ENCODE results near the gene PRSS2. TPM values are rescaled to one million over a fixed set of nuclear protein-coding genes. Genes with fewer than 3 reads are reported as not detected.
A peak's percentile ranks its signal among the peaks of the same experiment; 100 is the strongest.

Gene PRSS2
- total and polyA plus RNA-seq, 2 donors (not counting 1 experiment from before 2014, with no cell fraction given) = not detected

- peaks cover 24% of the 10 kb centered on the region for H3K79me2 ChIP-seq (ENCODE audit: control insufficient read depth, insufficient read depth, low read length)
- WGBS (ENCODE audit: insufficient coverage) = no CpG with 5 or more reads among the region's 1 CpG
- no peak for ATAC-seq (ENCODE audit: low read depth)
- no peaks in the 10 kb centered on the region for H3K27me3 Mint-ChIP-seq
- H3K9me3 Mint-ChIP-seq (ENCODE audit: insufficient read depth) = no peaks in the 10 kb centered on the region
- DNase-seq = no peak
- intact Hi-C loops (cut with micrococcal nuclease) = no loop called here
- H3K4me1 ChIP-seq (ENCODE audit: control insufficient read depth in 2 of 2, insufficient read depth in 2 of 2, low read length in 2 of 2) = peaks cover 56 to 68% of the 10 kb centered on the region in 2 donors
- no peak overlapping the region for H3K4me3 Mint-ChIP-seq
- POLR2A ChIA-PET = interaction anchor here (8.1 to 18.8 kb wide), 2 partner anchors 7 to 18 kb away, joined by 205 to 961 read pairs; no protein-coding TSS in a partner anchor
- TF ChIP-seq EZH2 (IDR thresholded peaks at IDR 0.05; ENCODE audit: borderline replicate concordance, insufficient read depth, low read depth, low read length, poor library complexity, severe bottlenecking) = no peak
- no peak for TF ChIP-seq CTCF (IDR thresholded peaks at IDR 0.05)
- H3K27ac ChIP-seq (ENCODE audit: low read length in 2 of 2) = no peak overlapping the region
- H4K20me1 ChIP-seq (ENCODE audit: control insufficient read depth, insufficient read depth, low read length, poor library complexity, severe bottlenecking) = no peaks in the 10 kb centered on the region
- H2AFZ ChIP-seq (ENCODE audit: insufficient read depth, low read depth, low read length, poor library complexity, severe bottlenecking) = no peak overlapping the region
- peaks cover 77% of the 10 kb centered on the region for H3K4me1 Mint-ChIP-seq
- CTCF ChIA-PET = interaction anchor here (1.2 to 32.8 kb wide), 3 partner anchors 9 to 78 kb away, joined by 4 to 1138 read pairs (median 178); no protein-coding TSS in a partner anchor
- no peak overlapping the region for H3K4me2 ChIP-seq (replicated peaks; ENCODE audit: low read depth, low read length, poor library complexity, severe bottlenecking)
- no peaks in the 10 kb centered on the region for H3K36me3 ChIP-seq (replicated peaks in 1 of 2; ENCODE audit: control extremely low read depth in 1 of 2, control insufficient read depth in 1 of 2, extremely low read depth in 1 of 2, insufficient read depth in 2 of 2, low read length in 1 of 2)
- H3K9me3 ChIP-seq (ENCODE audit: control extremely low read depth in 1 of 3, control insufficient read depth in 2 of 3, insufficient read depth in 1 of 3, low read length in 2 of 3) = no peaks in the 10 kb centered on the region
- H3K9ac ChIP-seq (ENCODE audit: low read length) = no peak overlapping the region
- no peak overlapping the region for H3K4me3 ChIP-seq (ENCODE audit: control extremely low read depth in 1 of 5, extremely low read depth in 1 of 5, insufficient read depth in 1 of 5, low read depth in 2 of 5, low read length in 4 of 5)
- H3K27ac Mint-ChIP-seq = peak overlapping the region; percentile 100
- H3K27me3 ChIP-seq (replicated peaks in 1 of 4; ENCODE audit: control extremely low read depth in 1 of 4, control insufficient read depth in 3 of 4, insufficient read depth in 4 of 4, low read length in 3 of 4) = no peaks in the 10 kb centered on the region
Measured at GRCh38 chr7:142792129-142792528, 21.4 kb downstream of the PRSS2 start.

- Histone ChIP-seq H3K36me3 (replicated peaks in 1 of 2; ENCODE audit: control extremely low read depth in 1 of 2, control insufficient read depth in 1 of 2, extremely low read depth in 1 of 2, insufficient read depth in 2 of 2, low read length in 1 of 2) (no peaks in the 10 kb centered on the region), H3K27me3 (replicated peaks in 1 of 4; ENCODE audit: control extremely low read depth in 1 of 4, control insufficient read depth in 3 of 4, insufficient read depth in 4 of 4, low read length in 3 of 4) (no peaks in the 10 kb centered on the region), H3K9me3 (ENCODE audit: control extremely low read depth in 1 of 3, control insufficient read depth in 2 of 3, insufficient read depth in 1 of 3, low read length in 2 of 3) (no peaks in the 10 kb centered on the region), H3K79me2 (ENCODE audit: control insufficient read depth, insufficient read depth, low read length) (peaks cover 28% of the 10 kb centered on the region), H3K9ac (ENCODE audit: low read length) (no peak overlapping the region), H3K4me3 (ENCODE audit: control extremely low read depth in 1 of 5, extremely low read depth in 1 of 5, insufficient read depth in 1 of 5, low read depth in 2 of 5, low read length in 4 of 5) (no peak overlapping the region), H3K4me1 (ENCODE audit: control insufficient read depth in 2 of 2, insufficient read depth in 2 of 2, low read length in 2 of 2) (peaks cover 56 to 68% of the 10 kb centered on the region in 2 donors), H3K4me2 (replicated peaks; ENCODE audit: low read depth, low read length, poor library complexity, severe bottlenecking) (no peak overlapping the region), H2AFZ (ENCODE audit: insufficient read depth, low read depth, low read length, poor library complexity, severe bottlenecking) (no peak overlapping the region), H4K20me1 (ENCODE audit: control insufficient read depth, insufficient read depth, low read length, poor library complexity, severe bottlenecking) (no peaks in the 10 kb centered on the region), H3K27ac (ENCODE audit: low read length in 2 of 2) (peak overlapping the region in 1 of 2 donors; percentile 18)
- DNase-seq (no peak), ATAC-seq (ENCODE audit: low read depth) (no peak)
- Mint-ChIP-seq H3K27ac (peak overlapping the region; percentile 100), H3K9me3 (ENCODE audit: insufficient read depth) (no peaks in the 10 kb centered on the region), H3K4me1 (peaks cover 74% of the 10 kb centered on the region), H3K4me3 (peak overlapping the region; percentile 27), H3K27me3 (no peaks in the 10 kb centered on the region)
- ChIA-PET POLR2A (interaction anchor here (0.6 to 18.8 kb wide), 3 partner anchors 7 to 78 kb away, joined by 4 to 961 read pairs (median 205); no protein-coding TSS in a partner anchor), CTCF (interaction anchor here (0.8 to 32.8 kb wide), 8 partner anchors 9 to 164 kb away, joined by 3 to 1138 read pairs (median 4); partner anchors contain the start of gene EPHB6)
- no peak for TF ChIP-seq CTCF (IDR thresholded peaks at IDR 0.05)
- TF ChIP-seq EZH2 (IDR thresholded peaks at IDR 0.05; ENCODE audit: borderline replicate concordance, insufficient read depth, low read depth, low read length, poor library complexity, severe bottlenecking) = no peak
- 100% methylated on average over 2 of the region's 2 CpGs for WGBS (ENCODE audit: insufficient coverage)
- intact Hi-C loops (cut with micrococcal nuclease) = no loop called here
Measured at GRCh38 chr7:142792593-142792992, 21.8 kb downstream of the PRSS2 start.
